K562 (cell line): ENCODE measurements around the gene SRRM4. TPM values are rescaled to one million over a fixed set of nuclear protein-coding genes. Genes with fewer than 3 reads are reported as not detected.

Experiments
- ATAC-seq: fragments of 200-7000 bp; cut with Tn5 transposase; 3 replicates; pipeline ENCODE4 v1.9.1; 2020; ENCODE audit warnings: moderate library complexity
- BruUV-seq: library from RNA; stranded (reverse); fragments of 400-500 nt; replicated peaks from 2 replicates; lab custom pipeline; 2021; lab: Mats Ljungman, UMichigan
- CTCF ChIA-PET: fragments of 300-600 bp; formaldehyde crosslinking; extraction: SDS; loops from one replicate; lab custom pipeline; 2021; ENCODE audit warnings: low intra/inter-chr PET ratio; lab: Yijun Ruan, JAX
- POLR2A ChIA-PET: fragments of 300-600, 350-650 bp; sonication (Branson Sonifier 250); formaldehyde crosslinking; extraction: SDS; loops from one replicate; lab custom pipeline; 2021; ENCODE audit warnings: antibody characterized with exemption, inconsistent platforms; lab: Yijun Ruan, JAX
- DNase-seq, 4 experiments: peaks; one replicate each; pipeline versions ENCODE4 v3.0.0 to v3.0.0-alpha.2; 2011 to 2018; ENCODE audit warnings: low spot score in 3 of 4, mixed read lengths in 3 of 4; ENCODE audit errors: extremely low read depth in 1 of 4
- FAIRE-seq: peaks from 2 replicates; lab custom pipeline; 2011; peaks lifted over from hg19 to GRCh38; lab: Jason Lieb, UNC
- H2AFZ ChIP-seq: 2 replicates; pipeline ENCODE4 v1.6.0; 2011; ENCODE audit warnings: low read depth, low read length, control low read depth, inconsistent platforms
- H3K27ac ChIP-seq: fragments of 200-600 bp; 3 replicates; pipeline ENCODE4 v1.8.0; 2011; ENCODE audit warnings: low read depth, mild to moderate bottlenecking, control low read depth, inconsistent platforms, low read length, moderate library complexity, mixed read lengths; ENCODE audit errors: extremely low read depth
- H3K27me3 ChIP-seq, 2 experiments: fragments of 300-600 bp in 1 of 2; 2 replicates in 1 of 2; 3 replicates in 1 of 2; pipeline versions ENCODE4 v1.6.0 to v1.8.0; 2011; ENCODE audit warnings: inconsistent platforms in 2 of 2, low read length in 2 of 2, mild to moderate bottlenecking in 1 of 2, mixed read lengths in 1 of 2, moderate library complexity in 1 of 2; ENCODE audit not compliant: control insufficient read depth in 2 of 2, insufficient read depth in 2 of 2
- H3K36me3 ChIP-seq: fragments of 300-600 bp; 3 replicates; pipeline ENCODE4 v1.8.0; 2011; ENCODE audit warnings: mild to moderate bottlenecking, low read length, inconsistent platforms; ENCODE audit not compliant: control insufficient read depth, insufficient read depth
- H3K4me1 ChIP-seq, 2 experiments: fragments of 200-600 bp in 1 of 2; replicated peaks in 1 of 2; 2 replicates in 1 of 2; 3 replicates in 1 of 2; pipeline versions ENCODE4 v1.5.1 to v1.8.0; 2011; ENCODE audit warnings: inconsistent platforms in 2 of 2, low read length in 2 of 2, mild to moderate bottlenecking in 1 of 2, mixed read lengths in 1 of 2, moderate library complexity in 1 of 2; ENCODE audit not compliant: control insufficient read depth in 2 of 2, insufficient read depth in 2 of 2
- H3K4me2 ChIP-seq: 2 replicates; pipeline ENCODE4 v1.6.1; 2011; ENCODE audit warnings: low read length, control low read depth, inconsistent platforms, mixed read lengths; ENCODE audit not compliant: insufficient read depth
- H3K4me3 ChIP-seq: fragments of 200-600 bp; sonication (generic), shearing (Covaris generic); 2 replicates; pipeline ENCODE4 v1.5.1; 2016; ENCODE audit warnings: control low read depth, inconsistent platforms
- H3K79me2 ChIP-seq: fragments of 200-600 bp; 3 replicates; pipeline ENCODE4 v1.8.0; 2011; ENCODE audit warnings: low read length, inconsistent platforms; ENCODE audit not compliant: control insufficient read depth, insufficient read depth
- H3K9ac ChIP-seq, 2 experiments: 2 replicates each; pipeline versions ENCODE4 v1.6.0 to v1.6.1; 2011; ENCODE audit warnings: low read depth in 2 of 2, low read length in 2 of 2, control low read depth in 1 of 2, inconsistent platforms in 1 of 2, mild to moderate bottlenecking in 1 of 2, mixed read lengths in 1 of 2; ENCODE audit not compliant: insufficient read depth in 1 of 2
- H3K9me1 ChIP-seq: one replicate; pipeline ENCODE4 v1.6.0; 2011; ENCODE audit warnings: inconsistent platforms, mild to moderate bottlenecking, low read length, moderate library complexity; ENCODE audit not compliant: control insufficient read depth, insufficient read depth
- H3K9me3 ChIP-seq: replicated peaks from 2 replicates; pipeline ENCODE4 v1.5.1; 2011; ENCODE audit warnings: low read depth, low read length, inconsistent platforms; ENCODE audit not compliant: control insufficient read depth, insufficient read depth
- H4K20me1 ChIP-seq: replicated peaks from 2 replicates; pipeline ENCODE4 v1.6.1; 2011; ENCODE audit warnings: low read length, inconsistent platforms, mixed read lengths; ENCODE audit not compliant: control insufficient read depth, insufficient read depth
- ATF1 ChIP-seq, 2 experiments: fragments of 450-650 bp in 1 of 2; IDR thresholded peaks; 2 replicates each; pipeline ENCODE4 v1.6.1; 2016; ENCODE audit warnings: missing compliant biosample characterization in 1 of 2, missing genetic modification characterization in 1 of 2
- ATF7 ChIP-seq: fragments of 450-650 bp; IDR thresholded peaks from 2 replicates; pipeline ENCODE4 v1.7.1; 2014; ENCODE audit warnings: mild to moderate bottlenecking, moderate library complexity
- CREB1 ChIP-seq, 2 experiments: sonication (generic) in 1 of 2; formaldehyde crosslinking in 1 of 2; IDR thresholded peaks; 2 replicates each; pipeline versions ENCODE4 v1.6.1 to v1.8.0; 2012 to 2022; ENCODE audit warnings: inconsistent platforms in 1 of 2, mild to moderate bottlenecking in 1 of 2, missing genetic modification reagents in 1 of 2, moderate library complexity in 1 of 2
- CREM ChIP-seq: IDR thresholded peaks from 2 replicates; pipeline ENCODE4 v1.6.1; 2014; ENCODE audit warnings: antibody characterized with exemption, low read depth
- ESRRA ChIP-seq: fragments of 450-650 bp; IDR thresholded peaks from 2 replicates; pipeline ENCODE4 v1.6.1; 2014; ENCODE audit warnings: low read depth, mild to moderate bottlenecking, moderate library complexity, borderline replicate concordance
- HDGF ChIP-seq: fragments of 450-650 bp; IDR thresholded peaks from 2 replicates; pipeline ENCODE4 v1.6.1; 2016
- NCOA2 ChIP-seq, 2 experiments: fragments of 450-650 bp; IDR thresholded peaks; 2 replicates each; pipeline ENCODE4 v1.6.1; 2018; ENCODE audit warnings: mild to moderate bottlenecking in 2 of 2, moderate library complexity in 1 of 2; ENCODE audit not compliant: partially characterized antibody in 2 of 2
- ZNF316 ChIP-seq: fragments of 450-650 bp; IDR thresholded peaks from 2 replicates; pipeline ENCODE4 v1.6.1; 2016
- WGBS: fragments of 100-300 bp; shearing (Covaris generic); methylation state at CpG from one replicate; pipeline ENCODE4 v1.1.6; 2016; ENCODE audit warnings: low coverage, mixed read lengths; ENCODE audit not compliant: insufficient coverage; ENCODE audit errors: missing lambda C conversion rate; 5-methylcytosine and 5-hydroxymethylcytosine counted together
- in situ Hi-C: fragments of 300-500 bp; cut with MboI; formaldehyde crosslinking; loops from 4 replicates; pipeline ENCODE4 v1.15.0; 2018; ENCODE audit warnings: inconsistent platforms, mixed read lengths
- intact Hi-C: fragments of 100-400 bp; cut with micrococcal nuclease; formaldehyde crosslinking; loops from 2 replicates; pipeline ENCODE4 v1.14.2; 2022
- polyA plus RNA-seq, 8 experiments: library from polyadenylated mRNA; depleted of rRNA in 4 of 8; stranded (reverse) in 5 of 8; unstranded in 3 of 8; fragments of >200 nt; fragmentation: Nextera tagmentation in 2 of 8; fragmentation: Illumina TruSeq in 1 of 8; extraction: Ambion mirVana in 2 of 8; extraction: Trizol in 1 of 8; gene quantifications; 2 replicates each; pipeline versions ENCODE4 v1.2.1 to v1.2.3, GENCODE V29; 2011 to 2014; ENCODE audit warnings: inconsistent platforms in 1 of 8, missing spikeins in 1 of 8
- total RNA-seq, 7 experiments: library from RNA; depleted of rRNA in 6 of 7; stranded (reverse); fragments of >200 nt in 6 of 7; fragmentation: Illumina TruSeq in 2 of 7; extraction: Trizol in 2 of 7; gene quantifications; 2 replicates each; pipeline versions ENCODE4 v1.2.1 to v1.2.3, GENCODE V29; 2011 to 2021; ENCODE audit warnings: low replicate concordance in 1 of 7
- TF ChIP-seq, protein P1 (sequence below), 2 experiments: IDR thresholded peaks in 1 of 2; conservative IDR thresholded peaks in 1 of 2; 2 replicates each; pipeline ENCODE4 v1.6.1; 2016; ENCODE audit warnings: low read depth in 2 of 2, mild to moderate bottlenecking in 1 of 2, missing compliant biosample characterization in 1 of 2, missing genetic modification characterization in 1 of 2, moderate library complexity in 1 of 2
- TF ChIP-seq, protein P2 (sequence below): fragments of 200-800 bp; sonication (Bioruptor generic); IDR thresholded peaks from 2 replicates; pipeline ENCODE4 v1.6.1; 2017; ENCODE audit warnings: missing genetic modification characterization, missing compliant biosample characterization
- TF ChIP-seq, protein P3 (sequence below), 2 experiments: fragments of 450-650 bp in 1 of 2; sonication (generic) in 1 of 2; formaldehyde crosslinking in 1 of 2; IDR thresholded peaks in 1 of 2; conservative IDR thresholded peaks in 1 of 2; 2 replicates each; pipeline versions ENCODE4 v1.6.1 to v1.8.1; 2016 to 2023; ENCODE audit warnings: mild to moderate bottlenecking in 2 of 2, moderate library complexity in 2 of 2, inconsistent platforms in 1 of 2, missing genetic modification reagents in 1 of 2
- TF ChIP-seq, protein P4 (sequence below): fragments of 450-650 bp; IDR thresholded peaks from 2 replicates; pipeline ENCODE4 v1.6.1; 2016; ENCODE audit warnings: borderline replicate concordance

SRRM4 gene
- total and polyA plus RNA-seq, 9 of the 15 experiments (the other 6 are each of a cell fraction or from before 2014, with no cell fraction given), result not detected

DNA sequence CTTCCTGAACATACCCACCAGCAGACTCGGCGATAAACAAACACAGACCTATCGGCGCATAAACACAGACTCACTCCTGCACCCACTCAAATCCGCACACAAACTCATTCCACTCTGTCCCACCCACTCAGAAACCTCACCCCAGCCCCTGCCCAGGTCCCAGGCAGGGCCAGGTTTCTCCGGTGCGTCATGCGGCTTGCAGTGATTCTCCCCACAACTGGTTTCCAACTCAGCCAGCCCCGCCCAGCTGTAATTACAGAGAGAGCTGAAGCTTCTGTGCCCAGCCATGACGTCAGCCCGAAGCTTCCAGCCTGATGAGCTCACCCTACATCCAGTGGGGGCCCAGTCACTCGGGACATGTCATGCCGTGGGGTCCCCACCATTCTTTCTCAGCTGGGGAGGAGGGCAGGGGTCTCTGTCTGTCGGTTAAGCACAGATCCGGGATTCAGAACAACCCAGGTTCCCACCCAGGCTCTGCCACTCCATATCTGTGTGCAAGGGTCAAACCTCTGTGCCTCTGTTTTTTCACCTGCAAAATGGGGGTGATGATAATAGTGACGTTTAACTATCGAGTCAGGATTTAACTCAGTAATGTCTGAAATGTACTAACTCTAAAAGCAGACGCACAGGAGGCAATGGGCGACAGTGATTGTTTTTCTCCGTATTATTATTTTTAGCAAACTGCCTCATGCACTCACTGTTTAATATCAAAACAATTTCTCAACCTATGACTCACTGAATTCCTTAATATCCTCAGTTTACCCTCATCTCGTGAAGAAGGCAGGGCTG is 195.1 kb downstream of the SRRM4 start:
- Histone ChIP-seq H4K20me1 (no peaks in the 10 kb centered on the region; the same call in 1 of the 2 replicates), H3K36me3 (no peaks in the 10 kb centered on the region), H3K4me2 (no peak overlapping the region), H3K79me2 (no peaks in the 10 kb centered on the region), H3K4me3 (no peak overlapping the region), H3K27me3 (peaks cover 4 to 32% of the 10 kb centered on the region in 2 experiments; a peak in 3 of 5 replicates), H3K9me1 (no peaks in the 10 kb centered on the region), H3K9me3 (no peaks in the 10 kb centered on the region), H3K9ac (no peak overlapping the region), H3K27ac (no peak overlapping the region), H2AFZ (no peak overlapping the region), H3K4me1 (peaks cover 0 to 12% of the 10 kb centered on the region in 2 experiments; a peak in 1 of 5 replicates)
- intact Hi-C loops, result no loop called here
- in situ Hi-C loops, result no loop called here
- no peak; the same call in 2 of the 3 replicates for ATAC-seq
- POLR2A ChIA-PET, result interaction anchor here (0.6 kb wide), 1 partner anchor 577 kb away, joined by 3 read pairs; no protein-coding TSS in a partner anchor
- peak in 1 of 4 experiments; percentile 16 for DNase-seq
- BruUV-seq, result no TSS peak
- 4% methylated on average over 21 of the region's 21 CpGs for WGBS
- FAIRE-seq, result no peak
- CTCF ChIA-PET, result no interaction called here
- TF ChIP-seq ATF7 (peak; percentile 64; the same call in 1 of the 2 replicates), NCOA2 (IDR thresholded peaks at IDR 0.05; ENCODE audit: partially characterized antibody in 2 of 2) (no peak), HDGF (no peak), ATF1 (CRISPR knock-in tag; IDR thresholded peaks at IDR 0.05) (no peak), ATF1 (tag; IDR thresholded peaks at IDR 0.05) (peak; percentile 44; the same call in 1 of the 2 replicates), ZNF316 (no peak), ESRRA (peak; percentile 20; the same call in 1 of the 2 replicates), CREM (peak; percentile 50; the same call in 1 of the 2 replicates), CREB1 (IDR thresholded peaks at IDR 0.05) (0 out of 2 replicates have a peak, but pooled peaks have one; percentile 24), CREB1 (CRISPR knock-in tag; IDR thresholded peaks at IDR 0.05) (no peak)
- TF ChIP-seq, protein P1, sequence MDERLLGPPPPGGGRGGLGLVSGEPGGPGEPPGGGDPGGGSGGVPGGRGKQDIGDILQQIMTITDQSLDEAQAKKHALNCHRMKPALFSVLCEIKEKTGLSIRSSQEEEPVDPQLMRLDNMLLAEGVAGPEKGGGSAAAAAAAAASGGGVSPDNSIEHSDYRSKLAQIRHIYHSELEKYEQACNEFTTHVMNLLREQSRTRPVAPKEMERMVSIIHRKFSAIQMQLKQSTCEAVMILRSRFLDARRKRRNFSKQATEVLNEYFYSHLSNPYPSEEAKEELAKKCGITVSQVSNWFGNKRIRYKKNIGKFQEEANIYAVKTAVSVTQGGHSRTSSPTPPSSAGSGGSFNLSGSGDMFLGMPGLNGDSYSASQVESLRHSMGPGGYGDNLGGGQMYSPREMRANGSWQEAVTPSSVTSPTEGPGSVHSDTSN (CRISPR knock-in tag; IDR thresholded peaks at IDR 0.05; ENCODE audit: low read depth), result no peak
- TF ChIP-seq, protein P1 (tag; conservative IDR thresholded peaks at IDR 0.05; ENCODE audit: low read depth), result no peak
- TF ChIP-seq, protein P2, sequence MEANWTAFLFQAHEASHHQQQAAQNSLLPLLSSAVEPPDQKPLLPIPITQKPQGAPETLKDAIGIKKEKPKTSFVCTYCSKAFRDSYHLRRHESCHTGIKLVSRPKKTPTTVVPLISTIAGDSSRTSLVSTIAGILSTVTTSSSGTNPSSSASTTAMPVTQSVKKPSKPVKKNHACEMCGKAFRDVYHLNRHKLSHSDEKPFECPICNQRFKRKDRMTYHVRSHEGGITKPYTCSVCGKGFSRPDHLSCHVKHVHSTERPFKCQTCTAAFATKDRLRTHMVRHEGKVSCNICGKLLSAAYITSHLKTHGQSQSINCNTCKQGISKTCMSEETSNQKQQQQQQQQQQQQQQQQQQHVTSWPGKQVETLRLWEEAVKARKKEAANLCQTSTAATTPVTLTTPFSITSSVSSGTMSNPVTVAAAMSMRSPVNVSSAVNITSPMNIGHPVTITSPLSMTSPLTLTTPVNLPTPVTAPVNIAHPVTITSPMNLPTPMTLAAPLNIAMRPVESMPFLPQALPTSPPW, result no peak
- TF ChIP-seq, protein P3, sequence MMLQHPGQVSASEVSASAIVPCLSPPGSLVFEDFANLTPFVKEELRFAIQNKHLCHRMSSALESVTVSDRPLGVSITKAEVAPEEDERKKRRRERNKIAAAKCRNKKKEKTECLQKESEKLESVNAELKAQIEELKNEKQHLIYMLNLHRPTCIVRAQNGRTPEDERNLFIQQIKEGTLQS (IDR thresholded peaks at IDR 0.05), result peak; percentile 84
- TF ChIP-seq, protein P3 (CRISPR knock-in tag; conservative IDR thresholded peaks at IDR 0.05), result no peak
- TF ChIP-seq, protein P4, sequence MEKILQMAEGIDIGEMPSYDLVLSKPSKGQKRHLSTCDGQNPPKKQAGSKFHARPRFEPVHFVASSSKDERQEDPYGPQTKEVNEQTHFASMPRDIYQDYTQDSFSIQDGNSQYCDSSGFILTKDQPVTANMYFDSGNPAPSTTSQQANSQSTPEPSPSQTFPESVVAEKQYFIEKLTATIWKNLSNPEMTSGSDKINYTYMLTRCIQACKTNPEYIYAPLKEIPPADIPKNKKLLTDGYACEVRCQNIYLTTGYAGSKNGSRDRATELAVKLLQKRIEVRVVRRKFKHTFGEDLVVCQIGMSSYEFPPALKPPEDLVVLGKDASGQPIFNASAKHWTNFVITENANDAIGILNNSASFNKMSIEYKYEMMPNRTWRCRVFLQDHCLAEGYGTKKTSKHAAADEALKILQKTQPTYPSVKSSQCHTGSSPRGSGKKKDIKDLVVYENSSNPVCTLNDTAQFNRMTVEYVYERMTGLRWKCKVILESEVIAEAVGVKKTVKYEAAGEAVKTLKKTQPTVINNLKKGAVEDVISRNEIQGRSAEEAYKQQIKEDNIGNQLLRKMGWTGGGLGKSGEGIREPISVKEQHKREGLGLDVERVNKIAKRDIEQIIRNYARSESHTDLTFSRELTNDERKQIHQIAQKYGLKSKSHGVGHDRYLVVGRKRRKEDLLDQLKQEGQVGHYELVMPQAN, result no peak
